HG03460 (cell line): Measurements from ENCODE around the gene TCP11L1.
A peak's percentile ranks its signal among the peaks of the same experiment; 100 is the strongest.
"Not testable (repeated sequence)": the region's sequence is repeated elsewhere in the genome, so short reads cannot be mapped to it uniquely, and the experiment has no call there.

Experiments
- ATAC-seq: cut with Tn5 transposase; IDR thresholded peaks from one replicate; pipeline ENCODE4 v1.9.1; 2021; ENCODE audit not compliant: unreplicated experiment

The TCP11L1 gene

GRCh38 chr11:33028537-33028914 is 10.8 kb upstream of the TCP11L1 start:
- ATAC-seq, result no peak

- not testable (repeated sequence) for ATAC-seq
These were observed 10.2 kb upstream of the TCP11L1 start for GRCh38 chr11:33029218-33029617.

- no peak for ATAC-seq
These were observed 5.9 kb upstream of the TCP11L1 start for GRCh38 chr11:33033493-33033892.

- no peak for ATAC-seq
These were observed 4.4 kb upstream of the TCP11L1 start for GRCh38 chr11:33035011-33035410.

GRCh38 chr11:33040033-33040861 is 875 bp downstream of the TCP11L1 start:
- peak; percentile 27 for ATAC-seq

- no peak for ATAC-seq
These were observed 1.6 kb downstream of the TCP11L1 start for GRCh38 chr11:33040862-33041453.

GRCh38 chr11:33043221-33043830 is 4.0 kb downstream of the TCP11L1 start:
- ATAC-seq, result no peak

- no peak for ATAC-seq
These were observed 4.9 kb downstream of the TCP11L1 start for GRCh38 chr11:33044285-33044756.

GRCh38 chr11:33045551-33046255 is 6.3 kb downstream of the TCP11L1 start:
- no peak for ATAC-seq

GRCh38 chr11:33048701-33049100 is 9.3 kb downstream of the TCP11L1 start:
- ATAC-seq, result not testable (repeated sequence)

GRCh38 chr11:33049565-33050408 is 10.4 kb downstream of the TCP11L1 start:
- not testable (repeated sequence) for ATAC-seq

- ATAC-seq, result no peak
These were observed 12.9 kb downstream of the TCP11L1 start for GRCh38 chr11:33052231-33052630.

GRCh38 chr11:33055375-33055774 is 16.0 kb downstream of the TCP11L1 start:
- no peak for ATAC-seq

- no peak for ATAC-seq
These were observed 17.9 kb downstream of the TCP11L1 start for GRCh38 chr11:33057284-33057683.

- ATAC-seq, result no peak
These were observed 20.1 kb downstream of the TCP11L1 start for GRCh38 chr11:33059331-33060007.

GRCh38 chr11:33060271-33060670 is 20.9 kb downstream of the TCP11L1 start:
- no peak for ATAC-seq

GRCh38 chr11:33062137-33062536 is 22.8 kb downstream of the TCP11L1 start:
- no peak for ATAC-seq

GRCh38 chr11:33063326-33063881 is 24.0 kb downstream of the TCP11L1 start:
- peak; percentile 41 for ATAC-seq

GRCh38 chr11:33064033-33064825 is 24.9 kb downstream of the TCP11L1 start:
- no peak for ATAC-seq
